D341Med (cell line): ENCODE results near the gene EVC.
A peak's percentile ranks its signal among the peaks of the same experiment; 100 is the strongest.
"Not testable (repeated sequence)": the region's sequence is repeated elsewhere in the genome, so short reads cannot be mapped to it uniquely, and the experiment has no call there.

Experiments used
- DNase-seq: peaks from one replicate; pipeline ENCODE4 v3.0.0; 2012; ENCODE audit warnings: low spot score

Gene EVC

DNA sequence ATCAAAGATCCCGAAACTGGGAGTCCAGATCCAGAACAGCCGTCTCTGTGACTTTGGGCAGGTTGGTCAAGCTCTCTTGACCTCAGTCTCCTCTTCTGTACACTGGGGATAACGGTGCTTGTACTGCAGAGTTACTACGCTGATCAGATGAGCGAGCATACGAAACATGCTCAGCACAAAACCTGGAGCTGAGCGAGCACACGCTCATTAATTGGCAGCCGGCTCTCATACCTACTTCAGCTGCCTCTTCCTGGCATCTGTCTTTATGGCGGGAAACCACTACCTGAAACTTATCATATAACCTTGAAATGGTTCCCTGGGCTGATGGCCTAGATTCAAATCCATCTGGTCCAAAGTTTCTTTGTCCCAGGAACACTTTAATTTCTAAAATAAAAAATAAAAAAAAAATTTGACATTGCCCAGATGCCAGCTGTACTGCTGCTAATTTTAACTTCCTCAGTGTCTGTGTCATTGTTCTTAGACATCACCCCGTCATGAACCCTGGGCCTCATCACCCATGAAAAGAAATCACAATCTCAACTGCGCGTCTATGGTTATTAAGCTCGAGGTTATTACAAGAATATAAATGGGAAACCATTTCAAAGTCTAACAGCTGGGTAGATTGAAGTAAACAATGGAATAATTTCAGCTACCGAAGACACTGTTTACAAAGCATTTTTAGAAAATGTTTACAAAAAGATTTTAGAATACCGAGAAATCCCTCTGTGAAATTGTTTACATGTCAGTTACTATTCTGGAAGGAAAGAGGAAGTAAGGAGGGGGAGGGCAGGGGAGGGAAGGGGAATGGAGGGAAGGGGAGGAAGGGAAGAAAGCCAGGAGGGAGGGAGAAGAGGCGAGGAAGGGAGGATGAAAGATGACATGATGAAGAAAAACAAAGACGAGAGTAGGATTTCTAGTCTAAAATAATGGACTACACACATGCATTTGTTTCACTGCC, 132.9 kb downstream of the EVC start:
- no peak for DNase-seq

DNA sequence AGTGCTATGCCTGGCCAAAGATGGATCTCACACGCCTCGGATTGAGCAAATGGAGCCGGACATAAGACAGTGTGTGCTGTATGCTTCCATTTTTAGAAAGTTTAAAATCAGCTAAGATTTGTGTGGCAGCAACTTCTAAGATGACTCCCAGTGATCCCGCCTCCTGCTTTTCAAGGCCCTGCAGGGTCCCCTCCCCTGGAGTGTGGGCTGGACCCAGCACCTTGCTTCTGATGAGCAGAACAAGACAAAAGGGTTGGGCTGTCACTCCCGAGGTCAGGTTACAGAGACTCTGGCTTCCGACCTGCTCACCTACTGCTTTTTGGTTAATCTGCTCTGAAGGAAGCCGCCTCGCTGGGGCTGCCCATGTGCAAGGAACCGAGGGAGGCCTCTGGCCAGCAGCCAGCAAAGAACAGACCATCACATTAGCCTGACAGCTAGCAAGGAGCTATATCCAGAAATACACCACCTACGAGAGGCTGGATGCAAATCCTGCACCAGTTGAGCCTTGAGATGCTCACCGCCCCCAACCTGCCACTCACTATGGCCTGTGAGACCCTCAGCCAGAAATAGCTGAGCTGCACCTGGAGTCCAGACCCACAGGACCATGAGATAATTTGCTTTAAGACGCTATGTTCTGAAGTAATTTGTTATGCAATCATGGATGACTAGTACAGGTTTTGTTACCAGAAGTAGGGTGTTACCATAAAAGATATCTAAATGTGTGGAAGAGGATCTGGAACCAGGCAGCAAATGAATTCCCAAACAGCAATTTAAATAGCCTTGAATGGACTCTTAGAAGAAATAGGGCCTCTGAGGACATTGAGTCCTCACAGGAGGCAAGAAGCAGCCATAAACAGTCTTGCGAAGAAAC, 134.3 kb downstream of the EVC start:
- DNase-seq = no peak

- no peak for DNase-seq
Measured at GRCh38 chr4:5851637-5852301, 140.8 kb downstream of the EVC start.

DNA sequence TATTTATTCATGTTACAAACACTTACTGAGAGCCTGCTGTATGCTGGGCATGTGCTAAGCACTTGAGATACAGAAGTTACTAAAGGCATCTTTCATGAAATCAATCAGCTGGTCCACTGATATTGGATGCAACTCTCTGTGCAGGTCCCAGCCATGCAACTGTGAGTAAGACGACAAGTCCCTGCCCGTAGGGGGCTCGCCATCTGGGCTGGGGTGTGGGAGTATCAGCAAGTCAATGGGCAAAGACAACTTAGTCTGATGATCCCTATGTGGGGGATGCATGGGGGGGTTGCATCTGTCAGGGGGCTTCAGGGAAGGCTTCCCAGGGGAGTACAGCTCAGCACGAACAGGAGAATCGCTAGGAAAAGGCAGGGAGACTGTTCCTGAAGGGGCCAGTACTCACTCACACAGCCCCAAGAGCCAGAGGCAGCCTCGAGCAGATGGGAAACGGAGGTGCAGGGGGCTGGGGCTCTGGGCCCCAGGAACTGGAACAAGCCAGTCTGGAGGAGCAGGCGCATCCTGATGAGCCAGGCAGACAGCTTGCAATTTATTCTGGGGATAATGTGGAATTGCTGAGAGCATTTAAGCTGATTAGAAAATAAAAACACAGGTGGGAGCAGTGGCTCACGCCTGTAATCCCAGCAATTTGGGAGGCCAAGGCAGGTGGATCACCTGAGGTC, 141.7 kb downstream of the EVC start:
- peak; percentile 90 for DNase-seq

DNA sequence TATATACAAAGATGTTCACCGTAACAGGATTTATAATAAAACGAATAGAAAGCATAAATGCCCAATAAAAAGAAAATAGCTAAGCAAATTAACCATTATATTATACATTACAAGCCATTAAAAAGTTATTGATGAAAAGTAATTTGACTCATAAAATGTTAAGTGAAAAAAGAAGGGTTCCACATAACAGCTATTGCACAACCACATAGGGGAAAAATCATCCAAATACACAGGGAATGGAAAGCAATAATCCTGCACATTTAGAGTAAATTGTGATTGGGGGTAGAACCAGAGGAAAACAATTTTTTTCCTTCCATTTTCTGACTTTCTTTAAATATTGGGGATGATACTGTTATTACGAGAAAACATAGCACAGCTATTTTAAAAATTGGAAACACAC, 143.9 kb downstream of the EVC start:
- no peak for DNase-seq

DNA sequence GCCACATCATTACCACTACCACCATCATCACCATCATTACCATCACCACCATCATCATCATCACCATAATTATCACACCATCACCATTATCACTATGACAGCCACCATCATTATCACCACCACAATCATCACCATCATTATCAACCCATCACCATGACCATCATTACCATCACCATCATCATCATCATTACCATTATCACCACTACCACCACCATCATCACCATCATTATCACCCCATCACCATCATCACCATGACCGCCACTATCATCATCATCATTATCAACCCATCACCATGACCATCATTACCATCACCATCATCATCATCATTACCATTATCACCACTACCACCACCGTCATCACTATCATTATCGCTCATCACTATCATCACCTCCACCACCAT, 145.4 kb downstream of the EVC start:
- not testable (repeated sequence) for DNase-seq

- no peak for DNase-seq
Measured at GRCh38 chr4:5857199-5857598, 146.2 kb downstream of the EVC start.

DNA sequence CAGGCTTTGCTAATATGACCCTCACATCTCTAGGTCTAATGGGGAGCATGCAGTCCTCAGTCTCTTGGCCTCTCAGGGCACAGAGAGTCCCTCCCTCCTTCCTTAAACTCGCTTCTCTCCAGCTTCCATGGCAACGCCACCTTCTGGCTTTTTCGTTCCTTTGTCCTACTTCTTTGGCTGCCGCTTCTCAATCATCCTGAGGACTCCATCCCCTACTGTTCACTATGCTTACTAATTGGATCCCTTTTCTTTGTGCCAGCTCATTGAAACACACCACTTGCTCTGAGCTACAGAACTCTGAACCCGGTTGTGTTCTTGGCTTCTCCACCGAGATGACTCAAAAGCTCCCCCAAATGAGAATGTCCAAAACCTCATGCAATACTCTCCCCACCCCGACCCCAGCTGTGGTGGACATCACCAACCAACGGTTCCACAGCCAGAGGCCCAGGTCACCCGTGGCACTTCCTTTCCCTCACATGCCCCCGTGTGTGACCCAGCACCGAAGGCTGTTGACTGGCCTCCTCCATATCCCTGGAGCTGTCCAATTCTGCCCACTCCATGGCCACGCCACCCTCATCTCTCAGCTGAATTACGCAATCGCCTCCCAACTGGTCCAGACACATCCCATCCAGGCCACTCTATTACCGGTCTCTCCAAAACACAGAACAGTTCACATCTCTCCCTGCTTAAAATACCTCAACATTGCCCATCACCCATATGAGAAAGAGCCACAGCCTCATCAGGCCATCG, 147.2 kb downstream of the EVC start:
- no peak for DNase-seq

GRCh38 chr4:5863461-5864113, 152.6 kb downstream of the EVC start:
- DNase-seq = no peak
